Astrocyte (in vitro differentiated cells and primary cell): ENCODE results near the gene RGMB. TPM values are rescaled to one million over a fixed set of nuclear protein-coding genes. Genes with fewer than 3 reads are reported as not detected.

Experiments
- DNase-seq: peaks from one replicate; pipeline ENCODE4 v3.0.0-alpha.2; 2010; ENCODE audit warnings: low read depth
- FAIRE-seq: peaks from 2 replicates; lab custom pipeline; 2011; peaks lifted over from hg19 to GRCh38; lab: Jason Lieb, UNC
- H2AFZ ChIP-seq: 2 replicates; pipeline ENCODE4 v1.6.0; 2012; ENCODE audit warnings: low read depth, low read length, inconsistent platforms
- H3K27ac ChIP-seq: 2 replicates; pipeline ENCODE4 v1.5.1; 2011; ENCODE audit warnings: low read depth, low read length, inconsistent platforms
- H3K27me3 ChIP-seq: 2 replicates; pipeline ENCODE4 v1.6.0; 2011; ENCODE audit warnings: low read length, inconsistent platforms; ENCODE audit not compliant: insufficient read depth
- H3K36me3 ChIP-seq: 2 replicates; pipeline ENCODE4 v1.5.1; 2011; ENCODE audit warnings: low read length, inconsistent platforms; ENCODE audit not compliant: insufficient read depth
- H3K4me1 ChIP-seq: 2 replicates; pipeline ENCODE4 v1.5.1; 2011; ENCODE audit warnings: low read length, inconsistent platforms; ENCODE audit not compliant: insufficient read depth
- H3K4me2 ChIP-seq: 2 replicates; pipeline ENCODE4 v1.6.0; 2012; ENCODE audit warnings: low read length, inconsistent platforms
- H3K4me3 ChIP-seq: 2 replicates; pipeline ENCODE4 v1.5.1; 2011; ENCODE audit warnings: low read depth, mild to moderate bottlenecking, low read length, inconsistent platforms; ENCODE audit not compliant: insufficient read depth
- H3K79me2 ChIP-seq: 2 replicates; pipeline ENCODE4 v1.6.0; 2012; ENCODE audit warnings: mild to moderate bottlenecking, low read length, inconsistent platforms; ENCODE audit not compliant: insufficient read depth
- H3K9ac ChIP-seq: 2 replicates; pipeline ENCODE4 v1.6.0; 2012; ENCODE audit warnings: mild to moderate bottlenecking, low read length, inconsistent platforms
- H3K9me3 ChIP-seq: 2 replicates; pipeline ENCODE4 v1.5.1; 2012; ENCODE audit warnings: low read depth, mild to moderate bottlenecking, low read length, inconsistent platforms; ENCODE audit not compliant: insufficient read depth
- H4K20me1 ChIP-seq: 2 replicates; pipeline ENCODE4 v1.6.0; 2012; ENCODE audit warnings: low read length, inconsistent platforms; ENCODE audit not compliant: insufficient read depth
- H3K27ac Mint-ChIP-seq: one replicate; pipeline ENCODE4 v1.8.0; 2021; ENCODE audit warnings: mild to moderate bottlenecking, mixed read lengths; ENCODE audit not compliant: unreplicated experiment
- H3K27me3 Mint-ChIP-seq: one replicate; pipeline ENCODE4 v1.8.0; 2021; ENCODE audit warnings: low read depth, mixed read lengths; ENCODE audit not compliant: unreplicated experiment
- H3K36me3 Mint-ChIP-seq: one replicate; pipeline ENCODE4 v1.8.0; 2021; ENCODE audit warnings: low read depth, mixed read lengths; ENCODE audit not compliant: unreplicated experiment
- H3K4me1 Mint-ChIP-seq: one replicate; pipeline ENCODE4 v1.8.0; 2021; ENCODE audit warnings: low read depth, mixed read lengths; ENCODE audit not compliant: unreplicated experiment
- H3K4me3 Mint-ChIP-seq: one replicate; pipeline ENCODE4 v1.8.0; 2021; ENCODE audit warnings: mild to moderate bottlenecking, moderate library complexity, mixed read lengths; ENCODE audit not compliant: unreplicated experiment
- H3K9me3 Mint-ChIP-seq: one replicate; pipeline ENCODE4 v1.8.0; 2021; ENCODE audit warnings: mild to moderate bottlenecking, mixed read lengths; ENCODE audit not compliant: unreplicated experiment
- EZH2 ChIP-seq: IDR thresholded peaks from 2 replicates; pipeline ENCODE4 v1.6.1; 2012; ENCODE audit warnings: mild to moderate bottlenecking, low read length, inconsistent platforms; ENCODE audit not compliant: insufficient read depth
- total RNA-seq: library from RNA; stranded (reverse); gene quantifications from 2 replicates; pipeline ENCODE4 v1.2.1, GENCODE V29; 2021
- TF ChIP-seq, protein P1 (sequence below): IDR thresholded peaks from 2 replicates; pipeline ENCODE4 v1.5.1; 2011; ENCODE audit warnings: low read depth, mild to moderate bottlenecking, inconsistent platforms, low read length, moderate library complexity; ENCODE audit not compliant: insufficient read depth

Gene RGMB
- total RNA-seq, 1 donor from 2014 or later, result 48.7 TPM

DNA sequence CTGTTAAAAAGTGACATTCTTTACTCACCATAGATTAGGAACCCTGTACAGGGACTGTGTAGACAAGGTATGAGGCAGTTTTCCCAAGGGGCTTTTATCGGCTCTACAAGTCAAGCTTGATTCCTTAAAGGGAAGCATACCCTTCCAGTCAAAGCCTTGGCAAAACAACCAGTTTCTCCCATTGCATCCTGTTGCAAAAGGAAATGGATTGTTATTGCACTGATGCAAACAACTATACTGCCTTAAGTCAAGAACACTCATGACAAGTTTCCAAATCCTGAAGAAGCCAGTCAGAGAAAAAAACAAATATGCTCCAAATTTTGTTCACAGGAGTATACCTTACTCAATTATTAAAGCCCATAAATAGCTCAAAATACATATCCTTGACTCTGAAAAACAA lies 67.5 kb downstream of the RGMB start:
- Mint-ChIP-seq H3K9me3 (peaks cover 10% of the 10 kb centered on the region), H3K36me3 (no peaks in the 10 kb centered on the region), H3K27me3 (no peaks in the 10 kb centered on the region), H3K4me1 (no peaks in the 10 kb centered on the region), H3K4me3 (no peak overlapping the region), H3K27ac (no peak overlapping the region)
- Histone ChIP-seq H3K9ac (no peak overlapping the region), H3K79me2 (no peaks in the 10 kb centered on the region), H4K20me1 (no peaks in the 10 kb centered on the region), H3K36me3 (no peaks in the 10 kb centered on the region), H3K27ac (no peak overlapping the region), H3K9me3 (peaks cover 6% of the 10 kb centered on the region), H3K4me3 (no peak overlapping the region), H2AFZ (no peak overlapping the region), H3K4me2 (no peak overlapping the region), H3K27me3 (no peaks in the 10 kb centered on the region), H3K4me1 (no peaks in the 10 kb centered on the region)
- no peak for DNase-seq
- TF ChIP-seq EZH2, result no peak
- TF ChIP-seq, protein P1, sequence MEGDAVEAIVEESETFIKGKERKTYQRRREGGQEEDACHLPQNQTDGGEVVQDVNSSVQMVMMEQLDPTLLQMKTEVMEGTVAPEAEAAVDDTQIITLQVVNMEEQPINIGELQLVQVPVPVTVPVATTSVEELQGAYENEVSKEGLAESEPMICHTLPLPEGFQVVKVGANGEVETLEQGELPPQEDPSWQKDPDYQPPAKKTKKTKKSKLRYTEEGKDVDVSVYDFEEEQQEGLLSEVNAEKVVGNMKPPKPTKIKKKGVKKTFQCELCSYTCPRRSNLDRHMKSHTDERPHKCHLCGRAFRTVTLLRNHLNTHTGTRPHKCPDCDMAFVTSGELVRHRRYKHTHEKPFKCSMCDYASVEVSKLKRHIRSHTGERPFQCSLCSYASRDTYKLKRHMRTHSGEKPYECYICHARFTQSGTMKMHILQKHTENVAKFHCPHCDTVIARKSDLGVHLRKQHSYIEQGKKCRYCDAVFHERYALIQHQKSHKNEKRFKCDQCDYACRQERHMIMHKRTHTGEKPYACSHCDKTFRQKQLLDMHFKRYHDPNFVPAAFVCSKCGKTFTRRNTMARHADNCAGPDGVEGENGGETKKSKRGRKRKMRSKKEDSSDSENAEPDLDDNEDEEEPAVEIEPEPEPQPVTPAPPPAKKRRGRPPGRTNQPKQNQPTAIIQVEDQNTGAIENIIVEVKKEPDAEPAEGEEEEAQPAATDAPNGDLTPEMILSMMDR, result no peak
- FAIRE-seq, result no peak

DNA sequence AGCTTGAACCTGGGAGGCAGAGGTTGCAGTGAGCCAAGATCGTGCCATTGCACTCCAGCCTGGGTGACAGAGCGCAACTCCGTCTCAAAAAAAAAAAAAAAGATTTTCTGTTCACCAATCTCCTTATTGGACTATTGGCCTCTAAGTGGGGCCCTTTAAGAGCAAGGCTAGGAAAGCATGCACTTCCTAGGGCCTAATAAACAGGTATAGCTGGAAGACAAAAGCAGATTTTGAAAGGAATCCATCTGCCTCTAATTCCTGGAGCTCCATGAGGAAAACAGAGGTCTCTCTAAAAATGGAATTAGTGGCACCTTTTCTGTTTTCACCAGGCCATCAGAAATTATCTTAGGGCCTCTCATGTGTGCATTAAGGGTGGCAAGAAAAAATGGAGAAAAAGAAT lies 70.0 kb downstream of the RGMB start:
- Mint-ChIP-seq H3K4me1 (peaks cover 9% of the 10 kb centered on the region), H3K27me3 (no peaks in the 10 kb centered on the region), H3K27ac (no peak overlapping the region), H3K36me3 (no peaks in the 10 kb centered on the region), H3K4me3 (no peak overlapping the region), H3K9me3 (peaks cover 12% of the 10 kb centered on the region)
- H3K4me2 ChIP-seq, result no peak overlapping the region
- H3K9ac ChIP-seq, result no peak overlapping the region
- no peaks in the 10 kb centered on the region for H4K20me1 ChIP-seq
- H3K4me3 ChIP-seq, result no peak overlapping the region
- H2AFZ ChIP-seq, result no peak overlapping the region
- DNase-seq (no peak), FAIRE-seq (no peak)
- H3K27ac ChIP-seq, result no peak overlapping the region
- no peaks in the 10 kb centered on the region for H3K36me3 ChIP-seq
- H3K4me1 ChIP-seq, result no peaks in the 10 kb centered on the region
- no peaks in the 10 kb centered on the region for H3K27me3 ChIP-seq
- no peaks in the 10 kb centered on the region for H3K79me2 ChIP-seq
- TF ChIP-seq, protein P1, result no peak
- no peak for TF ChIP-seq EZH2
- H3K9me3 ChIP-seq, result peaks cover 6% of the 10 kb centered on the region

DNA sequence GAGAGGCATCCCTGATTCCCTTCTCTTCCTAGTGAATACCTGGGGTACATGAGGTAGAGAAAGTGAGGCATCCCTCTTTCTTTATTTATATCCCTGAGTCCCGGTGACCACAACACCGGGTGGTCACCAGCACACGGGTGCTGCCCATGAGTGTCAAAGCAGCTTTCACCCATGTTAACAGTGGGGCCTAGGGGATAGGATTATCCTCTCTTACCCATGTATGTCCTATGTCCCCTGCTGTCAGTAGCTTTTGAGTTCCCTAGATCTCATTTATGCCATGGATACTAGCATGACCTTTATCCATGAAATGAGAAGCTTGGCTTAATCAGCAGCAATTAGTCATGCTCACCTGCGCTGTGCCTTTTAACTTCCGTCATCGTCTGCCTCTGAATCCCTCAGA lies 71.4 kb downstream of the RGMB start:
- Histone ChIP-seq H3K4me2 (no peak overlapping the region), H3K36me3 (no peaks in the 10 kb centered on the region), H3K27me3 (no peaks in the 10 kb centered on the region), H3K4me1 (no peaks in the 10 kb centered on the region), H4K20me1 (no peaks in the 10 kb centered on the region), H3K79me2 (no peaks in the 10 kb centered on the region), H3K9ac (no peak overlapping the region), H3K27ac (no peak overlapping the region), H2AFZ (no peak overlapping the region), H3K9me3 (peaks cover 6% of the 10 kb centered on the region), H3K4me3 (no peak overlapping the region)
- no peak overlapping the region for H3K4me3 Mint-ChIP-seq
- no peaks in the 10 kb centered on the region for H3K36me3 Mint-ChIP-seq
- TF ChIP-seq, protein P1, result no peak
- no peak for TF ChIP-seq EZH2
- H3K4me1 Mint-ChIP-seq, result peaks cover 9% of the 10 kb centered on the region
- DNase-seq (no peak), FAIRE-seq (no peak)
- no peak overlapping the region for H3K27ac Mint-ChIP-seq
- no peaks in the 10 kb centered on the region for H3K27me3 Mint-ChIP-seq
- H3K9me3 Mint-ChIP-seq, result peaks cover 12% of the 10 kb centered on the region
